ENCODE measurements around the gene RASSF10. TPM values are rescaled to one million over a fixed set of nuclear protein-coding genes. Genes with fewer than 3 reads are reported as not detected.

The RASSF10 gene
- total RNA-seq, 1 donor from 2014 or later: 0.25 TPM

DNA sequence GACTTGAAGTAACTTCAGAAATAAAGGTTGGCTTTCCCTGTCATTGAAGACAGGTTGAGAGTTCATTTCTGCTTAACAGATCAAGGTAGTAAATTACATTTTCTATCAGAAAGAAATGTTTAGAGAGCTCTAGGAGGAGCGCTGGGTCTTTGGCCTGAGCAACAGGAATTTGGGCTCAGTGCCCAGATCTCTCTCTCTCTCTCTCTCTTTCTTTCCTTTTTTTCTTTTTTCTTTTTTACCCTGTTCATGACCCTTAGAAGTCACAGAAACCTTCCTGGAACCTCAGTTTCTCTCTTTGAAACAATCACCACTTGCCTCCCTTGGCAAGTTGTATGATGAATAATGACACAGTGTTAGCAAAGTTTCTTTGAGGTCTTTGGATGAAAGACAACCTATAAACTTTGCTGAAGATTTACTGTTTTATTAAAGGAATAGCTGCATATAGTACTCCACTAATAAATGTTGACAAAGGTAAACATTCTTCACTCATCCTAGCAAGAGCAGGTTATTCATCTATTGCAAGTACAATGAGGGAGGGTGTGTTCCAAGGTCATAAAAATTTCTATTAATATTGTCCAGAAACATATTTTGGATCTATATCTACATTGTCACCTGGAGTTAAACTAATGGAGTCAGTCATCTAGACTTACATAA lies 35.5 kb upstream of the RASSF10 start:
- no peaks in the 10 kb centered on the region for H3K9me3 ChIP-seq (replicated peaks)
- TF ChIP-seq, protein P1, sequence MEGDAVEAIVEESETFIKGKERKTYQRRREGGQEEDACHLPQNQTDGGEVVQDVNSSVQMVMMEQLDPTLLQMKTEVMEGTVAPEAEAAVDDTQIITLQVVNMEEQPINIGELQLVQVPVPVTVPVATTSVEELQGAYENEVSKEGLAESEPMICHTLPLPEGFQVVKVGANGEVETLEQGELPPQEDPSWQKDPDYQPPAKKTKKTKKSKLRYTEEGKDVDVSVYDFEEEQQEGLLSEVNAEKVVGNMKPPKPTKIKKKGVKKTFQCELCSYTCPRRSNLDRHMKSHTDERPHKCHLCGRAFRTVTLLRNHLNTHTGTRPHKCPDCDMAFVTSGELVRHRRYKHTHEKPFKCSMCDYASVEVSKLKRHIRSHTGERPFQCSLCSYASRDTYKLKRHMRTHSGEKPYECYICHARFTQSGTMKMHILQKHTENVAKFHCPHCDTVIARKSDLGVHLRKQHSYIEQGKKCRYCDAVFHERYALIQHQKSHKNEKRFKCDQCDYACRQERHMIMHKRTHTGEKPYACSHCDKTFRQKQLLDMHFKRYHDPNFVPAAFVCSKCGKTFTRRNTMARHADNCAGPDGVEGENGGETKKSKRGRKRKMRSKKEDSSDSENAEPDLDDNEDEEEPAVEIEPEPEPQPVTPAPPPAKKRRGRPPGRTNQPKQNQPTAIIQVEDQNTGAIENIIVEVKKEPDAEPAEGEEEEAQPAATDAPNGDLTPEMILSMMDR (IDR thresholded peaks at IDR 0.05; ENCODE audit: borderline replicate concordance): no peak

DNA sequence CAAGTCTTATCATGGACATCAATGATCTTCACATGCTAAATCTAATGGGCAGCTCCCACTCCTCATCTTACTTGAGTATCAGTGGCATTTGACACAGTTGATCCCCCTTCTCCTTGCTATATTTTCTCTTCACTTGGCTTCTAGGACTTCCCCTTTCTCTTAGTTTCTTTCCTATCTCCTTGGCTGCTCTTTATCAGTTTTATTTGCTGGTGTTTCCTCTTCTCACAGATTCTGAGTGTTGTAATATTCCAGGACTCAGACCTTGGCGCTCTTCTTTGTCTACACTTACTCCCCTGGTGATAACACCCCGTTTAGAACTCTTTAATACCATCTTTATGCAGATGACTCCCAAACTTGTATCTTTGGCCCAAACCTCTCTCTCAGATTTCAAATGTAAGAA lies 33.9 kb upstream of the RASSF10 start:
- intact Hi-C loops (cut with micrococcal nuclease): no loop called here
- Histone ChIP-seq H3K27ac (replicated peaks) (no peak overlapping the region), H3K9me3 (replicated peaks) (no peaks in the 10 kb centered on the region), H3K27me3 (ENCODE audit: low read depth) (peaks cover 13% of the 10 kb centered on the region), H3K4me3 (no peak overlapping the region), H3K4me1 (no peaks in the 10 kb centered on the region), H3K36me3 (no peaks in the 10 kb centered on the region)
- no peak for DNase-seq
- TF ChIP-seq, protein P1 (IDR thresholded peaks at IDR 0.05; ENCODE audit: borderline replicate concordance): no peak

More for the DNA sequence above, 35.5 kb upstream of the RASSF10 start:
- Histone ChIP-seq H3K4me1 (no peaks in the 10 kb centered on the region), H3K27me3 (ENCODE audit: low read depth) (peaks cover 11% of the 10 kb centered on the region), H3K27ac (replicated peaks) (no peak overlapping the region), H3K4me3 (no peak overlapping the region), H3K36me3 (no peaks in the 10 kb centered on the region)
- intact Hi-C loops (cut with micrococcal nuclease): no loop called here
- DNase-seq: no peak

DNA sequence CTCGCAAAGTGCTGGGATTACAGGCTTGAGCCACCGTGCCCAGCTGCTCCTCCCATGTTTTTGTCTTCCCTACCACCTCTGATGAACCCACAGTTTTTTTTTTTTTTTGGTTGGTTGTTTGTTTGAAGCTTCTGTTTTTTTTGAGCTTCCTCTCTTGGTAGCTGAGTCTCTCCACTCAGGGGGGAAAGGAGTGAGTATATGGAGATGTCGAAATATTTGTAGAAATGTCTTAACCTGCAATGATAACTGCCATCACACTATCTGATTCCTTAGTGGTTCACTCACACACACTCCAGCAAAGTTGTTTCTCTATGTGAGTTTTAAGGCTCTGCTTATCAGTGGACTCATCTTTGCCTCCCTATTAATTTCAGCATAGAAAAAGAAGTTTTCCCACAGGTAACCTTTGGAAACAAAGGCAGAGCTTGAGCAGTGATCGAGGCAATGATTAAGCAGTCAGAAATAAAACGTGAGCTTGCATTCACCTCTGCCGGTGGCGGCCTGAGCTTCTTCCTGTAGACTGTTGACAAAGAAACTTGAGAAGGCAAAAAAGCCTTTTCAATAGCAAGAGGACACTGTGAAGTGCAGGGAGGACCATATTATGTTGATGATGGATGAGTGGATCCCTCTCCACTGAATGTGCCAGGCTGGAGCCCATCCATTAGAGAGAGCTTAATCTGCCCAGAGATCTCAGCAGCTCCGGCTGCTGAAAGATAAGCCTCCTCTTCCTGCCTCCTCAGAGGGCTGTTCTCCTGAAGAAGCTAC lies 29.0 kb upstream of the RASSF10 start:
- Histone ChIP-seq H3K4me3 (no peak overlapping the region), H3K9me3 (replicated peaks) (no peaks in the 10 kb centered on the region), H3K4me1 (no peaks in the 10 kb centered on the region), H3K27me3 (ENCODE audit: low read depth) (peaks cover 34% of the 10 kb centered on the region), H3K27ac (replicated peaks) (no peak overlapping the region), H3K36me3 (no peaks in the 10 kb centered on the region)
- intact Hi-C loops (cut with micrococcal nuclease): no loop called here
- TF ChIP-seq, protein P1 (IDR thresholded peaks at IDR 0.05; ENCODE audit: borderline replicate concordance): no peak
- DNase-seq: no peak

DNA sequence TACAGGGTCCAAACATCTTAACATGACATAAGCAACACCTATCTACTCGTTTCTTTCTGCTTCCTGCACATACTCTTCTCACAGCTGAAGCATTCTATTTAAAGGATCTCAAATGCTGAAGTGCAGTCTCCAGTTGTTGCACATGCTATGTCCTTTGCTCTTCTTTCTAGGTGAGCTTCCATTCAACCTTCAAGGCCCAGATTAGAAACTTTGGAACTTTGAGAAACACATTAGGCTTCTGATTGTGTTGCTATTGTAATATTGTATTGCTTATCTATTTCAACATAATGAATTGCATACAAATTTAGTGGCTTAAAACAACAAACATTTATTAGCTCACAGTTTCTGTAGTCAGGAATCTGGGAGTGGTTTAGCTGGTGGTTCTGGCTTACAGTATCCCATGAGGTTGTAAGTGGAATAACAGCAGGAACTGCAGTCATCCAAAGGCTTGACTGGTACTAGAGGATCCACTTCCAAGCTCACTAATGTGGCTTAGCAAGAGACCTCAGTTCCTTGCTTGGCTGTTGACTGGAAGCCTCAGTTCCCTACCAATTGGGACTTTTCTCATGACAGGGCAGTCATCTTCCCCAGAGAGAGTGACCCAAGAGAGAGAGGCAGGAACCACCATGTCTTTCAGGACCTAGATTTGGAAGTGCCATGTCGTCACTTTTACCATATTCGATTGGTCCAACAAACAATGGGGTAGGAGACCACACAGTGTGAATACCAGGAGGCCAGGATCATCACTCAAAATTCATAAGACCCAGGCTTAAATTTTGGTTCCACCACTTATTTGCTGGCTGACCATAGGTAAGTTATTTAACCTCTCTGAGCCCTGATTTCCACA lies 27.2 kb upstream of the RASSF10 start:
- no peak overlapping the region for H3K4me3 ChIP-seq
- intact Hi-C loops (cut with micrococcal nuclease): no loop called here
- H3K4me1 ChIP-seq: no peaks in the 10 kb centered on the region
- no peak for DNase-seq
- H3K9me3 ChIP-seq (replicated peaks): no peaks in the 10 kb centered on the region
- H3K27me3 ChIP-seq (ENCODE audit: low read depth): peaks cover 50% of the 10 kb centered on the region
- H3K27ac ChIP-seq (replicated peaks): no peak overlapping the region
- H3K36me3 ChIP-seq: no peaks in the 10 kb centered on the region
- TF ChIP-seq, protein P1 (IDR thresholded peaks at IDR 0.05; ENCODE audit: borderline replicate concordance): no peak

DNA sequence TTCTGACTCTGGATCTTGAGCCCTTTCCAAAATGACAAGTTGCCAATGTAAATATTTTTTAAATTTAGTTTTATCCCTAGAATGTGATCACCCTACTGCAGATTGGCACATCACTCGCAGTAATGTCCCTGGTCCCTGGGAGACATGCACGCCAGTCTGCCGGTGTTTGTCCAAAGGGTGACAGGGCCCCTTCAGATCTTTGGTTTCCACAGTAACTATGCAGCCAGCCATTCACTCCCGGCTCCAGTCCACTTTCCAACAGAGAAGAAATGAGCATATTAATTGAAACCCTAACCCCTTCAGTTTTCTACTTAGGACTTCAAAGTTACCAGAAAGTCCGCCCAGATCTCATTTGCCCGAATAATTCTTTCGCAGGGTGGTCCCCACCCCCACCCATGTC lies 25.8 kb upstream of the RASSF10 start:
- Histone ChIP-seq H3K27ac (replicated peaks) (no peak overlapping the region), H3K9me3 (replicated peaks) (no peaks in the 10 kb centered on the region), H3K27me3 (ENCODE audit: low read depth) (peaks cover 45% of the 10 kb centered on the region), H3K4me1 (no peaks in the 10 kb centered on the region), H3K36me3 (no peaks in the 10 kb centered on the region), H3K4me3 (no peak overlapping the region)
- TF ChIP-seq, protein P1 (IDR thresholded peaks at IDR 0.05; ENCODE audit: borderline replicate concordance): no peak
- intact Hi-C loops (cut with micrococcal nuclease): no loop called here
- DNase-seq: no peak
